Measurements from ENCODE around the gene GOLGA8O.
"Not testable (repeated sequence)": the region's sequence is repeated elsewhere in the genome, so short reads cannot be mapped to it uniquely, and the experiment has no call there.

GOLGA8O gene

DNA sequence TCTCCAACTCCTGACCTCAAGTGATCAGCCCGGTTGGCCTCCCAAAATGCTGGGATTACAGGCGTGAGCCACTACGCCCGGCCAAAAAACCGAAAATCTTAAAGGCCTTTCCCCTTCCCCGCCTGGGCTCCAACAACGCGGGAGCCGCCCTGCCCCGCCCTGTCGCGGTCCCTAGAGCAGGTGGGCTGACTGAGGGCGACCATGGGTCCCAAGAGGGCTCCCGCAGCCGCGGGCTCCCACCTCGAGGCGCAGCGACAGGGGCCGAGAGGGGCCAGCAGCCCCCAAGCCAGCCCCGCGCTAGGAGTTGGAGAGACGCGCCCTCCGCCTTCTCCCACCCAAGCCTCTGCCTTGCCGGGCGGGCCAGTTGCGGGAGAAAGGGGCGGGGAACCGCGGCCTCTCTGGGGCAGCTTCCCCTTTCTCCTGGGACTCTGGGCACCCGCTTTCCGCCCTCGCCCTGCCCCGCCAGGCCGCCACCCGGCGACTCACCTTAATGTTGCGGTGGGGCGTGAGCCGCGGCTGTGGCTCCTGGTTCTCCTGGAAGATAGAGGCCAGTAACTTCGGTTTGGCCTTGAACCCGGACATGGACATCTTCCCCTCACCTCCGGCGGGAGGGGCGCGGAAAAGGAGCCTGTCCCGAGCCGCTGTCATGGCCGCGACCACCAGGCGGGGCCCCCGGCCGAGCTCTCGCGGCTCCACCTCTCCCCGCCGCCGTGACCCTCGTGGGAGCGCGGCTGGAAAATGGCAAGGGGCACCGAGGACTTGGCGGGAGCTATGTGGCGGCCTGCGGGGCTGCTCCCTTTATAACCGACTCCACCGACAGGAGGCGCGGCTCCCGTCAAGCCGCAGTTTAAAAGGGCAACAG, 21.1 kb downstream of the GOLGA8O start:
- not testable (repeated sequence) for H3K9me3 ChIP-seq (ENCODE audit: control insufficient read depth, low read length); H3K27ac ChIP-seq (ENCODE audit: insufficient read depth, low read depth, low read length, poor library complexity, severe bottlenecking); H3K27me3 ChIP-seq (ENCODE audit: control insufficient read depth, insufficient read depth, low read length, poor library complexity, severe bottlenecking); H3K36me3 ChIP-seq (ENCODE audit: control insufficient read depth, insufficient read depth, low read length); H3K4me1 ChIP-seq (ENCODE audit: control insufficient read depth, insufficient read depth, low read length); H3K4me3 ChIP-seq (ENCODE audit: insufficient read depth, low read depth, low read length)
- WGBS, 2 experiments, result no CpG with 5 or more reads among the region's 73 CpGs

DNA sequence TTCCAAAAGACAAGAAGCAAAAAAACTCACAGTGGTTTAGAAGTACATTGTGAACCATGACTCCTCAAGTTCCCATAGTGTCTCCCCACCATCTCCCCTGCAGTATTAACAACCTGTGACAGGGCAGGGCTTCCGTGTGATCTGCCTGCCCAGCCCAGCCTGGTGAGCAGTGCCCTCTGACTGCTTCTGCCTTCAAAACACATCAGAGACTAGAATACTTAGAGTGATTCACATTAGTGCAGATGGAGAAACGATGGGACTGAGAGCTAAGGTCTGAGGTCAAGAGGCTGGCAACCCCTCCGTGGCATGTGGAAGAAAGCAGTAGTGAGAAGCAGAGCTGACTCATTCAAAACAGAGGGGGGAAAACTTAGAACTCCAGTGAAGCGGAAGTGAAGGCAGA, 27.8 kb downstream of the GOLGA8O start:
- H3K27me3 ChIP-seq (ENCODE audit: control insufficient read depth, insufficient read depth, low read length, poor library complexity, severe bottlenecking); H3K9me3 ChIP-seq (ENCODE audit: control insufficient read depth, low read length); H3K4me1 ChIP-seq (ENCODE audit: control insufficient read depth, insufficient read depth, low read length); H3K27ac ChIP-seq (ENCODE audit: insufficient read depth, low read depth, low read length, poor library complexity, severe bottlenecking); H3K36me3 ChIP-seq (ENCODE audit: control insufficient read depth, insufficient read depth, low read length); H3K4me3 ChIP-seq (ENCODE audit: insufficient read depth, low read depth, low read length): not testable (repeated sequence)
- 88% methylated on average over 1 of the region's 4 CpGs; no CpG with 5 or more reads in 1 of the 2 experiments for WGBS, 2 experiments

DNA sequence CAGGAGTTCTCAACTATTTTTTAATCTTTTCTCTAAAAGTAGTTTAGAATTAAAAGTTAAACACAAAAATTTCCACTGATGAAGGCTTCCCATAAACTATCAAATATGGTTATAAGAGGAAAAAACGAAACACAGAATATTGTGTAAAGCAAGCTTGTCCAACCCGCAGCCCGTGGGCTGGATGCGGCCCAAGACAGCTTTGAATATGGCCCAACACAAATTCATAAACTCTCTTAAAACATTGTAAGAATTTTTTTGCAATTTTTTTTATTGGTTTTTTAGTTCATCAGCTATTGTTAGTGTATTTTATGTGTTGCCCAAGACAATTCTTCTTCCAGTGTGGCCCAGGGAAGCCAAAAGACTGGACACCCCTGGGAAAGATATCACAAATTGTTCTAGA, 28.9 kb downstream of the GOLGA8O start:
- H3K4me3 ChIP-seq (ENCODE audit: insufficient read depth, low read depth, low read length); H3K27me3 ChIP-seq (ENCODE audit: control insufficient read depth, insufficient read depth, low read length, poor library complexity, severe bottlenecking); H3K4me1 ChIP-seq (ENCODE audit: control insufficient read depth, insufficient read depth, low read length); H3K27ac ChIP-seq (ENCODE audit: insufficient read depth, low read depth, low read length, poor library complexity, severe bottlenecking); H3K9me3 ChIP-seq (ENCODE audit: control insufficient read depth, low read length); H3K36me3 ChIP-seq (ENCODE audit: control insufficient read depth, insufficient read depth, low read length): not testable (repeated sequence)
- 92% methylated on average over 2 of the region's 4 CpGs; no CpG with 5 or more reads in 1 of the 2 experiments for WGBS, 2 experiments

- H3K36me3 ChIP-seq (ENCODE audit: control insufficient read depth, insufficient read depth, low read length); H3K27me3 ChIP-seq (ENCODE audit: control insufficient read depth, insufficient read depth, low read length, poor library complexity, severe bottlenecking); H3K4me1 ChIP-seq (ENCODE audit: control insufficient read depth, insufficient read depth, low read length); H3K27ac ChIP-seq (ENCODE audit: insufficient read depth, low read depth, low read length, poor library complexity, severe bottlenecking); H3K9me3 ChIP-seq (ENCODE audit: control insufficient read depth, low read length); H3K4me3 ChIP-seq (ENCODE audit: insufficient read depth, low read depth, low read length): not testable (repeated sequence)
- WGBS, 2 experiments, result no CpG with 5 or more reads among the region's 3 CpGs
Observed at GRCh38 chr15:32407903-32408302, 47.5 kb downstream of the GOLGA8O start.

DNA sequence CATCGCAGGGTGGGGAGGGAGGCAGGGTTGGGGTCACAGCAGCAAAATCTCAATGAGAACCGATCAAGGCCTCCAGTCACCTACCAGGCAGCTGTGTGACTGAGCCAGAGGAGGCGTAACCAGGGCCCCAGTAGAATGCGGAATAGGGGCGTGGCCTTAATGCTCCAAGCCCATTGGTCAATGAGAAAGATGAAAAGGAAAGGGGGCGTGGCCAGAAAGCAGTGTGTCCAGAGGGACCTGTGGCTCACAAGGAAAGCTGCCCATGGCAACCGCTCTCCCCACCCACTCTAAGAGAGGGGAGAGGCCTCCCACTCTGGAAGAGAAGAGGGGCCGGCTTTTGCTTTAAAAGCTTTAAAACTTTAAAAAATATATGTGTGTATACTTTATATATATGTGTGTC, 52.2 kb downstream of the GOLGA8O start, which contains the start of gene GOLGA8K:
TSS of gene GOLGA8K (minus strand) at position 101 of the 400 bp plus-strand sequence. CDS start at position 3, 98 bp downstream.
- H3K4me3 ChIP-seq (ENCODE audit: insufficient read depth, low read depth, low read length); H3K4me1 ChIP-seq (ENCODE audit: control insufficient read depth, insufficient read depth, low read length); H3K27ac ChIP-seq (ENCODE audit: insufficient read depth, low read depth, low read length, poor library complexity, severe bottlenecking); H3K9me3 ChIP-seq (ENCODE audit: control insufficient read depth, low read length); H3K27me3 ChIP-seq (ENCODE audit: control insufficient read depth, insufficient read depth, low read length, poor library complexity, severe bottlenecking); H3K36me3 ChIP-seq (ENCODE audit: control insufficient read depth, insufficient read depth, low read length): not testable (repeated sequence)
- WGBS, 2 experiments, result no CpG with 5 or more reads among the region's 8 CpGs

- not testable (repeated sequence) for H3K27me3 ChIP-seq (ENCODE audit: control insufficient read depth, insufficient read depth, low read length, poor library complexity, severe bottlenecking); H3K9me3 ChIP-seq (ENCODE audit: control insufficient read depth, low read length); H3K4me3 ChIP-seq (ENCODE audit: insufficient read depth, low read depth, low read length); H3K36me3 ChIP-seq (ENCODE audit: control insufficient read depth, insufficient read depth, low read length); H3K27ac ChIP-seq (ENCODE audit: insufficient read depth, low read depth, low read length, poor library complexity, severe bottlenecking); H3K4me1 ChIP-seq (ENCODE audit: control insufficient read depth, insufficient read depth, low read length)
- no CpG with 5 or more reads among the region's 8 CpGs for WGBS, 2 experiments
Observed at GRCh38 chr15:32396522-32396921, 58.9 kb downstream of the GOLGA8O start.
